Body of pancreas (tissue), 4 donors: ENCODE results near the gene THBS2.

Experiments used
- CTCF ChIP-seq, 7 experiments: fragments of 450-650 bp in 4 of 7; fragments of 200-600 bp in 3 of 7; sonication (generic) in 3 of 7; IDR thresholded peaks; one replicate each; pipeline ENCODE4 v1.5.1; 2016 to 2019; ENCODE audit warnings: antibody characterized with exemption in 7 of 7
- POLR2A ChIP-seq, 3 donors: fragments of 450-650 bp; IDR thresholded peaks; one replicate each; pipeline ENCODE4 v1.6.1; 2016; ENCODE audit warnings: antibody characterized with exemption in 3 of 3, mild to moderate bottlenecking in 2 of 3

- TF ChIP-seq CTCF (IDR thresholded peaks at IDR 0.05) (no peak), POLR2A (IDR thresholded peaks at IDR 0.05) (no peak)
Measured at GRCh38 chr6:169167581-169168301, 85.9 kb downstream of the THBS2 start.
